Small intestine (tissue), 16 donors: Measurements from ENCODE around the gene LIPF. TPM values are rescaled to one million over a fixed set of nuclear protein-coding genes. Genes with fewer than 3 reads are reported as not detected.

ENCODE experiments used
- DNase-seq, 2 donors: peaks; one replicate each; pipeline versions ENCODE4 v3.0.0 to v3.0.0-alpha.2; 2013
- FAIRE-seq: peaks from 2 replicates; lab custom pipeline; 2012; peaks lifted over from hg19 to GRCh38; lab: Jason Lieb, UNC
- H3K27ac ChIP-seq, 3 donors: one replicate each; pipeline ENCODE4 v1.5.1; 2013; ENCODE audit warnings: low read length in 2 of 3, mild to moderate bottlenecking in 2 of 3, control low read depth in 1 of 3, inconsistent platforms in 1 of 3, low read depth in 1 of 3, moderate library complexity in 1 of 3
- H3K27me3 ChIP-seq, 3 donors: one replicate each; pipeline ENCODE4 v1.6.1; 2013; ENCODE audit warnings: low read length in 3 of 3, inconsistent platforms in 1 of 3; ENCODE audit not compliant: control insufficient read depth in 3 of 3, insufficient read depth in 3 of 3
- H3K36me3 ChIP-seq, 3 donors: one replicate each; pipeline ENCODE4 v1.6.1; 2013; ENCODE audit warnings: low read length in 3 of 3, inconsistent platforms in 1 of 3, low read depth in 1 of 3, mild to moderate bottlenecking in 1 of 3, moderate library complexity in 1 of 3; ENCODE audit not compliant: control insufficient read depth in 3 of 3, insufficient read depth in 2 of 3
- H3K4me1 ChIP-seq, 3 donors: one replicate each; pipeline ENCODE4 v1.6.1; 2013; ENCODE audit warnings: low read length in 2 of 3, inconsistent platforms in 1 of 3, low read depth in 1 of 3, mild to moderate bottlenecking in 1 of 3, moderate library complexity in 1 of 3; ENCODE audit not compliant: control insufficient read depth in 3 of 3, insufficient read depth in 2 of 3
- H3K4me3 ChIP-seq, 3 donors: one replicate each; pipeline ENCODE4 v1.5.1; 2013; ENCODE audit warnings: low read length in 3 of 3, control low read depth in 1 of 3, inconsistent platforms in 1 of 3, low read depth in 1 of 3, mild to moderate bottlenecking in 1 of 3, moderate library complexity in 1 of 3
- H3K9me3 ChIP-seq, 2 donors: one replicate each; pipeline ENCODE4 v1.6.1; 2013; ENCODE audit warnings: low read depth in 1 of 2, low read length in 1 of 2; ENCODE audit not compliant: control insufficient read depth in 2 of 2, insufficient read depth in 1 of 2
- WGBS, 3 donors: extraction: QIAGEN DNeasy Blood & Tissue Kit; methylation state at CpG; one replicate each; pipeline ENCODE4 v1.1.7; 2013; 5-methylcytosine and 5-hydroxymethylcytosine counted together
- long read RNA-seq, 10 donors: transcript quantifications; one replicate each; lab custom pipeline, GENCODE V29; 2026
- polyA plus RNA-seq, 4 donors: library from polyadenylated mRNA; stranded (reverse) in 3 of 4; unstranded in 1 of 4; fragments of 200-250 nt in 3 of 4; fragments of 120-200 nt in 1 of 4; gene quantifications; one replicate each; pipeline versions ENCODE4 v1.2.1 to v1.2.3, GENCODE V29; 2013
- donor health status: healthy with polysubstance abuse.
- donor health status: control.
- donor health status: control.
- donor health status: Bipolar disorder and iron deficiency.
- donor health status: healthy.

The LIPF gene, protein sequence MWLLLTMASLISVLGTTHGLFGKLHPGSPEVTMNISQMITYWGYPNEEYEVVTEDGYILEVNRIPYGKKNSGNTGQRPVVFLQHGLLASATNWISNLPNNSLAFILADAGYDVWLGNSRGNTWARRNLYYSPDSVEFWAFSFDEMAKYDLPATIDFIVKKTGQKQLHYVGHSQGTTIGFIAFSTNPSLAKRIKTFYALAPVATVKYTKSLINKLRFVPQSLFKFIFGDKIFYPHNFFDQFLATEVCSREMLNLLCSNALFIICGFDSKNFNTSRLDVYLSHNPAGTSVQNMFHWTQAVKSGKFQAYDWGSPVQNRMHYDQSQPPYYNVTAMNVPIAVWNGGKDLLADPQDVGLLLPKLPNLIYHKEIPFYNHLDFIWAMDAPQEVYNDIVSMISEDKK
- polyA plus RNA-seq, result 10 to 100 TPM in 1 of 4 donors, 1 to 10 TPM in 2, not detected in 1; 4.5 to 44.3 (median 7.6) TPM
- long read RNA-seq, donor 1, result 0 reads
- long read RNA-seq, donor 2, result 0 reads
- long read RNA-seq, donor 3, result 0 reads
- long read RNA-seq, donor 4, result 0 reads
- long read RNA-seq, donor 5, result 0 reads
- long read RNA-seq, donor 6, partial matches to known transcripts, result 0 of 1 reads
- long read RNA-seq, donor 6, other reads (novel, unspliced or antisense), result 0 of 1 reads
- long read RNA-seq, donor 7, result 0 reads
- long read RNA-seq, donor 8, result 0 reads
- long read RNA-seq, donor 9, result 0 reads
- long read RNA-seq, donor 10, result 0 reads

DNA sequence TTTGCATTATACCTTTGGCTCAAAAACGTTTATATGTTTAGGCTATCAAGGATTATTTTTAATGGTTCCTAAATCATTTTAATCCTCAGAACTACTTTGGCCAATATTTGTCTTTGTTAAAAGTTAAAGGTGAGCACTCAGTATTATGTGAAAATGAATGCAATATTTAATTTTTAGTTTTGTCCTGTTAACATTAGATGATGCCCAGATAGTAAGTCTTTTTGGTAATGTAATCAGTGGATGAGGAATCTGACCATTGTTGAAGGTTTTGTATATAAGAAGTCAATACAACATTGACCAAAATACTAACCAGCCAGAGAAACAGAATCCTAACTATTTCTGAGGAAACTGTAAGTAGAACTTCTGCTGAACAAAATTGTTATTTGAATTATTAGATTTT is at the start of gene LIPF:
LIPF (plus strand) TSS at position 301 of the 400 bp plus-strand sequence. CDS start 2,856 bp downstream, outside the sequence.
- peaks cover 0 to 2% of the 10 kb centered on the region in 2 donors for H3K9me3 ChIP-seq
- WGBS, 3 donors, result 13 to 45% (median 24%) methylated on average over 1 of the region's 1 CpG
- H3K27ac ChIP-seq, result no peak within 1 kb of the TSS
- no peak for DNase-seq
- H3K36me3 ChIP-seq, result no peaks in the 10 kb centered on the region
- no peaks in the 10 kb centered on the region for H3K27me3 ChIP-seq
- no peak for FAIRE-seq
- no peaks in the 10 kb centered on the region for H3K4me1 ChIP-seq
- H3K4me3 ChIP-seq, result no peak within 1 kb of the TSS

DNA sequence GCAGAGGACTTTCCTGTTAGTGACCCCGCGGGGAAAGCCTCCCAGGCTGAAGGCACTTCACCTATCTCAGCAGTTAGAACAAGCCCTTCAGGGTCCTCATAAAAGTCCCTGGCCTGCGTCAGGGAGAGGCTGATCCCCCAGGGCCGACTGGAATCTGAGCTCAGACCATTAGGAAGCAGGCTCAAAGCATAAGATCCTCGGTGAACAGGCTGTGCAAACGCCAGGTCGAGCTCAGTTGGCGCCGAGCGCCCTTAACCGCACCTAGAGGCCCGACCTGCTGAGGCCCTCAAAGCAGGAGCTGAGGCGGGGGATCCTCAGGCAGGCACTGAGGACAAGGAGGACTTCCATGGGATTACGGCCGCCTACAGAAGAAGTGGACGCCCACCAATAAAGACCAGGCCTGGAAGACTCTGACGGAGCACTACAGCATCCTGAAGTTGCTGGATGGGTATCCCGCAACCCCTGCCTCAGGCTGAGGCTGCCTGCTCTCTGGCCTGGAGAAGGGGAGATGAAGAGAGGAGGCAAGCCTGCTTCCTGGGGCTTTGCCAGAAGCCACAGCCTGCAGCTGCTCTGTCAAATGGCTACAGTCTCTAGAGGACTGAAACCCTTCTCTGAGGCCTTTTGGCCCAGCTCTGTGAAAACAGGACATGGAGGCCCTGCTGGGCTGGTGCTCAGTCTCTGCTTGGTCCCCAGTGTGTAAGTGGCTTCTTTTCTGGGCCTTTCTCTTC is 47.8 kb upstream of the LIPF start:
- H3K27me3 ChIP-seq, result no peaks in the 10 kb centered on the region
- DNase-seq, result no peak
- no peak overlapping the region for H3K27ac ChIP-seq
- WGBS, 3 donors, result 87 to 93% (median 89%) methylated on average over 17 to 18 of the region's 18 CpGs
- H3K4me1 ChIP-seq, result no peaks in the 10 kb centered on the region
- no peaks in the 10 kb centered on the region for H3K36me3 ChIP-seq
- no peak for FAIRE-seq
- H3K9me3 ChIP-seq, result peaks cover 0 to 2% of the 10 kb centered on the region in 2 donors
- no peak overlapping the region for H3K4me3 ChIP-seq

DNA sequence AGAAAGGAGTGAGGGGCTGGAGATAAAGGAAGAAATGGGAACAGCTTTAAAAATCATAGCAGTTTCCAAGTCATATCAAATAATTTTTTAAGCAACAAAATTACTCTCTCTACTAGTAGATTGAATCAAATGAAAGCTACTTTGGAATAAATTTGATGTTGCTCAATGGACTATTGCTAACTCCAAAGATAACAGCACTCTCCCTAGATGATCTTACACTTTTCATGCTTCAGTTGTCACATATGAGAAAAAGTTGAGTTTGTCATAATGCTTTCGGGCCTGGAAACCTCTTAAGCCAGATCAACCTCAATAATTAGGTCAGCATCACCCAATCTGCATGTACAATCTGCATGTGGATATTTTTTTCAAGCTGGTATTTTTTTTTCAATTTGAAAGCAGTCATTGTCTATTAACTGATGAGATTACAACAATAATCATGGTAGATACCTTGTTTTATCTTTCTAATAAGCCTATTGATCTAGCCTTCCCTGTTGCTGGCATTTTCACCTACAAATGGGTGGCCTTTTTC is 46.4 kb upstream of the LIPF start:
- Histone ChIP-seq H3K27me3 (no peaks in the 10 kb centered on the region), H3K4me1 (no peaks in the 10 kb centered on the region), H3K27ac (no peak overlapping the region), H3K4me3 (no peak overlapping the region), H3K36me3 (no peaks in the 10 kb centered on the region), H3K9me3 (peaks cover 0 to 2% of the 10 kb centered on the region in 2 donors)
- FAIRE-seq (no peak), DNase-seq (no peak)
- 84 to 95% (median 87%) methylated on average over 1 of the region's 1 CpG for WGBS, 3 donors

DNA sequence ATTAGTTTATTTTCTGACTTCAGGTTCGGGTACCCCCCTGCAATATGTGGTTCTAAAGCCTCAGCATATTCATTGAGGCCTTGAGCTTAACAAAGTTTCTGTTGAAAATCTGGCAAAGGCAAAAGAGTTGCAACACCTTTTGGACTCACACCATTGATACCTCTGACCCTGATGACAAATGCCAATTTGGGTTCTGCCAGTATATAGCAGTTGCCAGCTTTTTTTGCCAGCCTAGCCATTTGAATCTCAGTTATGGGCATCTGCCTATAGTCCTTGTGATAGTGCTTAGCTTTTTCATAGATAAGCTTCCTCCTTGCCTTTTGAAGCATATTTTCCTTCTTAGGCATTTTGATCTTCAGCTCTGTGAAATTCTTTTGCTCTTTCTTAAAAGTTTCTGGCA is 45.7 kb upstream of the LIPF start:
- no peak for FAIRE-seq
- H3K27me3 ChIP-seq, result no peaks in the 10 kb centered on the region
- DNase-seq, result no peak
- peaks cover 0 to 2% of the 10 kb centered on the region in 2 donors for H3K9me3 ChIP-seq
- H3K4me3 ChIP-seq, result no peak overlapping the region
- 73 to 83% (median 77%) methylated on average over 1 of the region's 1 CpG for WGBS, 3 donors
- H3K36me3 ChIP-seq, result no peaks in the 10 kb centered on the region
- H3K4me1 ChIP-seq, result no peaks in the 10 kb centered on the region
- no peak overlapping the region for H3K27ac ChIP-seq

DNA sequence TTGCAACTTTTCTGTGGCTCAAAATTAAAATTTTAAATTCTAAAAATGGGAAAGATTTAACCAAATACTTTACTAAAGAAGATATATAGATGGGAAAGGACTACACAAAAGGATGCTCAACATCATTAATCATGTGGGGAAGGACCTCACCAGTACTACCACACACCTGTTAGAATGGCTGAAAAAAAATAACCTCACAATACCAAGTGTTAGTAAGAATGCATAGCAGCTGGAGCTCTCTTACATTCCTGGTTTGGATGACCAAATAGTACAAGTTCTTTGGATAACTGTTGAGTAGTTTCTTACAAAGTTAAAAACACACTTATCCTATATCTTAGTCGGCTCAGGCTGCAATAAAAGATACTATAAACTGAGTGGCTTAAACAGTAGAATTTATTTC is 43.8 kb upstream of the LIPF start:
- no peak overlapping the region for H3K27ac ChIP-seq
- no peaks in the 10 kb centered on the region for H3K4me1 ChIP-seq
- H3K36me3 ChIP-seq, result no peaks in the 10 kb centered on the region
- no peak overlapping the region for H3K4me3 ChIP-seq
- DNase-seq (no peak), FAIRE-seq (no peak)
- H3K27me3 ChIP-seq, result no peaks in the 10 kb centered on the region
- peaks cover 0 to 2% of the 10 kb centered on the region in 2 donors for H3K9me3 ChIP-seq
- 51 to 89% (median 68%) methylated on average over 1 of the region's 1 CpG for WGBS, 3 donors

DNA sequence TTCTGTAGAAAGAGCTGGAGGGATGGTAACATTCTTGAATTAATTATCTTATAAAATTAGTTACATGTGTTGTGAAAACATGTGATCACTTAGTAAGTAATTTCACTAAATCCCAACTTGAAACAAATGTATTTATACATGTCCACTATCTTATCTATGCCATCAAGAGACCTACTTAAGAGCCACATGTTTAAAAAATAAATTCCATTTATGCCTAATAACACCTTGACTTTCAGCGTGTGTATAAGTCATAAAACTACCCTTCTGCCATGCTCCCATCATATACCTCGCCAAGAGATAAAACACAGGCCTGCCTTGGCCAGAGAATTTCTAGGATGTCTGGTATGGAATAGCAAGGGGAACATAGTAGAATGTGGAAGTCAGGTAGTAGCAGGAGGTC is 40.4 kb upstream of the LIPF start:
- FAIRE-seq (no peak), DNase-seq (no peak)
- H3K27me3 ChIP-seq, result no peaks in the 10 kb centered on the region
- peaks cover 0 to 2% of the 10 kb centered on the region in 2 donors for H3K9me3 ChIP-seq
- no peak overlapping the region for H3K4me3 ChIP-seq
- no peaks in the 10 kb centered on the region for H3K36me3 ChIP-seq
- 45 to 62% (median 45%) methylated on average over 2 of the region's 2 CpGs for WGBS, 3 donors
- H3K4me1 ChIP-seq, result no peaks in the 10 kb centered on the region
- H3K27ac ChIP-seq, result no peak overlapping the region

DNA sequence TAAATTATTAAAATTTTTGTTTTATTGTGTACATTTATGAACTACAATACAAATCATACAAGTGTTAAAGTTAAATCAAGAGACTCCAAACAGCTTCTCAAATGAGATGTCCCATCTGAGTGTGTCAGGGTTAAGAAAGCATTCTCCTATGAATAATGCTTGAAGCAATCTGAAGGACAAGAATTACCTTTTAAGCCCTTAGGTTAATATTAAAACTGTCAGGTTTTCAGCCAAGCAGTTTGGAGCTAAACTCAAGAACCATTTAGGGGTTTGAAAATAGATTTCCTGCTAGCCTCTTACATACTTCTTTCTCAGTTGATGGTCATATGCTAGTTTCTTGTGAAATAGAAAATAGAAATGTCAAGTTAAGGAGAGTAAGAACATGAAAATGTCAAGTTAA is 39.4 kb upstream of the LIPF start:
- H3K9me3 ChIP-seq, result peaks cover 0 to 2% of the 10 kb centered on the region in 2 donors
- no peaks in the 10 kb centered on the region for H3K4me1 ChIP-seq
- H3K27me3 ChIP-seq, result no peaks in the 10 kb centered on the region
- DNase-seq (no peak), FAIRE-seq (no peak)
- no peak overlapping the region for H3K27ac ChIP-seq
- H3K36me3 ChIP-seq, result no peaks in the 10 kb centered on the region
- no peak overlapping the region for H3K4me3 ChIP-seq

DNA sequence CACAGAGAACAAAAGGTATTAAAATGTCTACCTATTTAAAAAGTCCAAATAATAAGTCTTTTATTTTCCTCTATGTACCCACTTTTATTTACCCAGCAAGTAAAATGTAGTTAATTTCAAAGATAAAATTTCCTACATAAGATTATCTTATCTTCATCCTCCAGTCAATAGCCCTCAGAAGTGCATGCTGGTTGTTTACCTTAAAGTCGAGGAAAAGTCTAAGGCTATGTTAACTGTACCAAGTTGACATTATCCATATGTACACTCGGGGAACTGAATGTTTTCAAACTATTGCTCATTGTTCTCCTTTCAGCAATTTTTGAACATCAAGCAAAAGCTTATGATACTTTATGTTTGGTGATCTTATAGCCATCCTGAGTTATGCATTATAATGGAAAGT is 24.1 kb upstream of the LIPF start:
- WGBS, 3 donors, result 18 to 39% (median 37%) methylated on average over 2 of the region's 2 CpGs
- Histone ChIP-seq H3K27me3 (no peaks in the 10 kb centered on the region), H3K27ac (no peak overlapping the region)

More for the DNA sequence above, 24.1 kb upstream of the LIPF start:
- peaks cover 0 to 13% of the 10 kb centered on the region in 2 donors for H3K9me3 ChIP-seq
- H3K4me3 ChIP-seq, result no peak overlapping the region
- FAIRE-seq, result no peak
- H3K36me3 ChIP-seq, result no peaks in the 10 kb centered on the region
- DNase-seq, result no peak
- H3K4me1 ChIP-seq, result no peaks in the 10 kb centered on the region
